Measurements from ENCODE around the gene HRCT1. TPM values are rescaled to one million over a fixed set of nuclear protein-coding genes. Genes with fewer than 3 reads are reported as not detected.
"Not testable (repeated sequence)": the region's sequence is repeated elsewhere in the genome, so short reads cannot be mapped to it uniquely, and the experiment has no call there.

HRCT1 gene
- total RNA-seq, 1 donor from 2014 or later = not detected

- TF ChIP-seq CTCF (IDR thresholded peaks at IDR 0.05; ENCODE audit: unreplicated experiment) = no peak
- no peak for DNase-seq (ENCODE audit: low spot score, unreplicated experiment)
- Mint-ChIP-seq H3K9me3 (ENCODE audit: low read depth) (no peaks in the 10 kb centered on the region), H3K27ac (peak overlapping the region; percentile 28), H3K27me3 (peaks cover 12% of the 10 kb centered on the region), H3K4me3 (ENCODE audit: low read depth) (no peak overlapping the region), H3K36me3 (ENCODE audit: insufficient read depth) (no peaks in the 10 kb centered on the region), H3K4me1 (ENCODE audit: low read depth) (peaks cover 13% of the 10 kb centered on the region)
Observed at GRCh38 chr9:35909687-35910612, 3.9 kb downstream of the HRCT1 start.

- H3K4me1 Mint-ChIP-seq (ENCODE audit: low read depth) = peaks cover 14% of the 10 kb centered on the region
Observed at GRCh38 chr9:35910613-35911359, 4.8 kb downstream of the HRCT1 start.

GRCh38 chr9:35911690-35912089 lies 5.7 kb downstream of the HRCT1 start:
- TF ChIP-seq CTCF (IDR thresholded peaks at IDR 0.05; ENCODE audit: unreplicated experiment) = no peak
- H3K27ac Mint-ChIP-seq = no peak overlapping the region
- no peaks in the 10 kb centered on the region for H3K36me3 Mint-ChIP-seq (ENCODE audit: insufficient read depth)
- H3K4me1 Mint-ChIP-seq (ENCODE audit: low read depth) = peaks cover 19% of the 10 kb centered on the region
- H3K4me3 Mint-ChIP-seq (ENCODE audit: low read depth) = no peak overlapping the region
- H3K27me3 Mint-ChIP-seq = peaks cover 8% of the 10 kb centered on the region
- no peaks in the 10 kb centered on the region for H3K9me3 Mint-ChIP-seq (ENCODE audit: low read depth)
- DNase-seq (ENCODE audit: low spot score, unreplicated experiment) = no peak

More at GRCh38 chr9:35910613-35911359, 4.8 kb downstream of the HRCT1 start:
- Mint-ChIP-seq H3K36me3 (ENCODE audit: insufficient read depth) (no peaks in the 10 kb centered on the region), H3K27ac (no peak overlapping the region), H3K4me3 (ENCODE audit: low read depth) (no peak overlapping the region), H3K9me3 (ENCODE audit: low read depth) (no peaks in the 10 kb centered on the region), H3K27me3 (peaks cover 8% of the 10 kb centered on the region)
- no peak for DNase-seq (ENCODE audit: low spot score, unreplicated experiment)
- TF ChIP-seq CTCF (IDR thresholded peaks at IDR 0.05; ENCODE audit: unreplicated experiment) = peak; percentile 37

- no peak for DNase-seq (ENCODE audit: low spot score, unreplicated experiment)
- Mint-ChIP-seq H3K4me1 (ENCODE audit: low read depth) (peaks cover 16% of the 10 kb centered on the region), H3K4me3 (ENCODE audit: low read depth) (no peak overlapping the region), H3K36me3 (ENCODE audit: insufficient read depth) (no peaks in the 10 kb centered on the region), H3K9me3 (ENCODE audit: low read depth) (no peaks in the 10 kb centered on the region), H3K27me3 (peaks cover 8% of the 10 kb centered on the region), H3K27ac (no peak overlapping the region)
- no peak for TF ChIP-seq CTCF (IDR thresholded peaks at IDR 0.05; ENCODE audit: unreplicated experiment)
Observed at GRCh38 chr9:35912791-35913400, 6.9 kb downstream of the HRCT1 start.

GRCh38 chr9:35913429-35913828 lies 7.4 kb downstream of the HRCT1 start:
- peaks cover 10% of the 10 kb centered on the region for H3K4me1 Mint-ChIP-seq (ENCODE audit: low read depth)
- not testable (repeated sequence) for H3K4me3 Mint-ChIP-seq (ENCODE audit: low read depth); DNase-seq (ENCODE audit: low spot score, unreplicated experiment); H3K27me3 Mint-ChIP-seq; H3K9me3 Mint-ChIP-seq (ENCODE audit: low read depth); H3K36me3 Mint-ChIP-seq (ENCODE audit: insufficient read depth); H3K27ac Mint-ChIP-seq
